CD4-positive, alpha-beta T cell treated with Interleukin-17A for 1 hour (primary cell): Measurements from ENCODE around the gene GIPC1.

Experiments
- DNase-seq: peaks from one replicate; pipeline ENCODE4 v3.0.0-alpha.2; 2020

GIPC1 gene

DNA sequence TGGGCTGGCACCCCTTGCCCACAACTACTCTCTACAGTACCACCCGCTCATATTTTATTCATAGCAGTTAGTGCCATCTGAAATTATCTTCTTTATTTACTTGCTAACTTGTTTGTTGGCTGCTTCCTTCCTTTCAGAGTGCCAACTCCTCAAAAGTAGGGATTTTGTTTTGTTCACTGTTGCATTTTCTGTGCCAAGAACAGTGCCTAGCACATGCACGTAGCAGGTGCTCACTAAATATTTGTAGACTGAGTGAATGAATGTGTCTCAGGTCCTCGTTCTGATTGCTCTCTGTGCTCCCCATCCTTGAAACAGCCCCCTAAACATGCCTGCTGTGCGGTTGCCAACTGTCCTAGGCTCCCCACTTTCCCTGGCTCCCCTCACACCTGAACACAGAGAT lies 1.5 kb downstream of the GIPC1 start:
- DNase-seq: no peak

- no peak for DNase-seq
Observed at GRCh38 chr19:14492756-14493337, 3.1 kb downstream of the GIPC1 start.

GRCh38 chr19:14487370-14488125 lies 8.4 kb downstream of the GIPC1 start:
- DNase-seq: no peak

DNA sequence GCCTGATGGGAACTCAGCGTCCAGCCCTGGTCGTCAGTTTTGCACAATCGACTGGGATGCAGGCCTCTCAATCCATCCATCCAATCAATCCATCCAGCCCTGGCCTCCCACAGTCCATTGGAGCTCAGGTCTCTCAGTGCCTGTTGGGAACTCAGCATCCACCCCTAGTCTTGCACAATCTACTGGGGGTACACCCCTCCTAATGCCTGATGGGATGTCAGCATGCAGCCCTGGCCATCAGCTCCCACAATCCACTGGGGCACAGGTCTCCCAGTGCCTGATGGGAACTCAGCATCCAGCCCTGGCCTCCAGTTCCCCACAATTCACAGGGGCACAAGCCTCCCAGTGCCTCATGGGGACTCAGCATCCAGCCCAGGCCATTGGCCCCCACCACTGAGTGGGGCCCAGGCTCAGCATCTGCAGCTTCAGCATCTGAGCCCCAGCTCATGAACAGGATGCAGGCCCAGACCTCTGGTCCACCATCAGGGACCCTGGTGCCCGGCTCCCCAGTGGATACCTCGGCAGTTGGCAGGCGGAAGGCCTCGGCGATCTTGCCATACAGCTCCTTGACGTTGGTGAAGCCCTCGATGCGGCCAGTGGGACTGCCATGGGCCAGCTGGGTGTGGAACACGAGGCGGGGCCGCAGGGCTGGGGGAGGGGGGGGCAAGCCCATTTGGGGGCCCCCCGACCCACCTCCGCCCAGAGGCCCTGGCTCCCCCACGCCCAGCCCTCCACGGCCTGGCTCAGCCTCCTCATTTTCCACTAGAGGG lies 13.6 kb downstream of the GIPC1 start:
- DNase-seq: no peak

DNA sequence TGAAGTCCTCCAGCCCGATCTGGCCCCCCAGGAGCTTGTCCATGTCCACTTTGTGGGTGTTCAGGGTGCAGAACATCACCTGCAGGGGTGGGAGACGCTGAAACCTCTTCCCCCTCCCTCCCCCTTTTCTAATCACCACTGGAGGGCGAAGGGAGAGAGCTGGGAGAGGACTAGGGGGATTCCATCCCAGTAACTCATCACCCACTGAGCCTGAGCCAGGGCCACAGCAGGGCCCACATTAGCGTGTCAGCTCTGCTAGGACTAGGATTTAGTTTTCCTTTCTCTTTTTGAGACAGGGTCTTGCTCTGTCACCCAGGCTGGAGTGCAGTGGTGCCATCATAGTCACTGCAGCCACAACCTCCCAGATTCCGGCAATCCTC lies 15.2 kb downstream of the GIPC1 start:
- DNase-seq: no peak

DNA sequence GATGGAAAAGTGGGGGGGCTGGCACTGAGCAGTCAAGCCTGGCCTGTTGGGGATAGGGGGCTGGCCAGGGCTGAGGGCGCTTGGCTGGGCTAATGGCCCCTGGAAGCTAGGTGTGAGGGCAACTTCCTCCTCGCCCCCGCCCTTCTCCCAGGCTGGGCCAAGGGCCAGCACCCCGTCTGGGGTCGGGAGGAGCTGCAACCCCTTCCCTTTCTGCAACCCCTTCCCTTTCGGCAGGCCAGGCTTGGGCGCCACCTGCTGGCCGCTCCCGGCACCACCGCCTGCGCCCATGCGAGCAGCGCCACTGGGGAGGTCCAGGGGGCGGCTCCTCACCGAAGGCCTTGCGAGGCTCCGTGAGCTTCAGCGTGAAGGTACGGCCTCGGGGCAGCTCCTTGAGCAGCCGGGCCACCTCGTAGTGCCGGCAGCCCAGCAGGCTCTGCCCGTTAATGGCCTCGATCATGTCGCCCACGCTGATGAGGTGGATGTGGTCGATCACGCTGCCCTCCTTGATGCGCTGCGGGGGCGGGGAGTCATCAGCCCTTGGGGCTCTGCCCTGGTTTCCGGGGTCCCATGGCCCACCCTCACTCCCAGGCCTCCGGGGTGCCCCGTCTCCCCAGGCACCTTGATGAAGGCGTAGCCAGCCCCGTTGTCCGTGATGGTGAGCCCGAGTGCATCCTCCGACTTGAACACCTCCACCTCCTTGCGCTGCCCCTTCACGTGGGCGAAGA lies 15.8 kb downstream of the GIPC1 start:
- DNase-seq: peak; percentile 73

GRCh38 chr19:14479309-14479974 lies 16.5 kb downstream of the GIPC1 start:
- no peak for DNase-seq

DNA sequence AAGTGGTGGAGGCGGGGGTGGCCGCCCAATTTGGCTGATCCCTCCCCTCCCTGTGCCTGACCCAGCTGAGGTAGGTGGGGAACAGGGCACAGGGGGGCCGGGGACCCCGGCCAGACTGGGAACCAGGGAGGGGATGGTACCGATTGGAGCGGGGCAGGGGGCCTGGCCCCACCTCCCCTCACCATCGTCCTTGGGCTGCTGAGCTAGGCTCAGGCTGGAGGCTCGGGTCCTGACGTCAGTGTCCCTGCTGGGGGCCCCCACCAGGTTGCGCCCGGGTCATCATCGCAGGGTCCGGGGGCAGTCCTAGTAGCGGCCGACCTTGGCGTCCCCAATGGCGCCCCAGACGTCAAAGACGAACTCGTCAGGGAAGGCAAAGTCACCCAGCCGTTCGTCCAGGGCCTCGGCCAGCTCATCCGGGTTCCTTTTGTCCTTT lies 17.8 kb downstream of the GIPC1 start:
- no peak for DNase-seq

DNA sequence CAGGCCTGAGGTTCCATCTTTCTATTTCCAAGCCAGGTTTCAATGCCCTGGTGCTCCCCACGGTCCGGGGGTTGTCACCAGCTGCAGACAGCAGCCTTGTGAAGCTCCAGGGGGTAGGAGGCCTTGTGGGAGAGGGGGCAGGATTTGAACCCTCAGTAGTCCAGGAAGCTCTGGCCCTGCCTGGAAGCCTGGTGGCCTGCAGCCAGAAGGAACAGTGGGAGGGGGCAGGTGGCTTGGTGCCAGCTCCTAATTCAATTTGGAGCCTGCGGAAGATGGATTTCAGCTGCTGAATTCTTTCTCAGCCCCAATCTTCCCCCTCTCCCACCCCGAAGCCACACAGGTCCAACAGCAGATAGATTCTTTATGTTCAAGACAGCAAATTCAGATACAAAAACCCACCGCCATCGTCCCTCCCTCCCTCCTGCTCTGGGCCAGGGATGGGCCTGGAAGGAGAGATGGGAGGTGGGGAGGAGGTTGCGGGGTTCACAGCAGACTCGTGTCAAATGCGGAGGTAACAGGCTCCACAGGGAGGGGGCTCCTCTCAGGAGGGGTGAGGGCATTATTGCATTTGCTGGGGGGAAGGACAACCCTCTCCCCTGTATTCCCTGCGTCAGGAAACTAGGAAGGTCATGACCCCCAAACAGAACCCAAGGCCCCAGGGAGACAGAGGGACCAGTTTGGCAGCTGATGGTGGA lies 18.4 kb downstream of the GIPC1 start:
- DNase-seq: no peak

DNA sequence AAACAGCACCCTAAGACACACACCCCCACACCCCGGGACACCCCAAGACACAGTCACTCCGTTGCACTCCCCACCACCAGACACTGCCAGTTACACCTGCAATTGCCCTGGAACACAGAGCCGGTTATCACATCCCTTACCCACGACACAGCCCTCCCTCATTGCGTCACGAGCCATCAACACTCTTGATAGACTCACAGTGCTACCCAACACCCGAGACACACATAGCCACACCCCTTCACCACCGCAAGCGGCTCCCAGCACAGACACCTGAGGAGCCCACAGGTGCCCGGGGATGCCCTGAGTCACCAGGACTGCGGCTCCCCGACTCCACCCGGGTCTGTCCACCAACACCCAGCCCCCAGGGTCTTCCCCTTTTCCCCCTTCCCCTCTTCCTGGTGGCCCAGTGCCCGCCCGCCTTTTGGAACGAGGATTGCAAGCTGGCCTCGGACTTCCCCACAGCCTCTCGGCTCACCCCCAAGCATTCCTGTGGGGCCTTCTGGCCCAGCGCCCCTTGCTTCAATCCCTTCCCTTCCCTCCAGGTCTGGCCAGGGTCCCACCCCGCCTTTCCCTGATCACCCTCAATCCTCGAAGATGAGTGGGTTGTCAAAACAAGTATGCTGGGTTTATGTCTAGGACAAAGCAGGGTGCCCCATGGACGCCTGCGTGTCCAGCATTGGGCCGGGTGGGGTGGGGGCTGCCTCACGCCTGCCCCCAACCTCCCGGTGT lies 19.1 kb downstream of the GIPC1 start:
- DNase-seq: peak; percentile 79

DNA sequence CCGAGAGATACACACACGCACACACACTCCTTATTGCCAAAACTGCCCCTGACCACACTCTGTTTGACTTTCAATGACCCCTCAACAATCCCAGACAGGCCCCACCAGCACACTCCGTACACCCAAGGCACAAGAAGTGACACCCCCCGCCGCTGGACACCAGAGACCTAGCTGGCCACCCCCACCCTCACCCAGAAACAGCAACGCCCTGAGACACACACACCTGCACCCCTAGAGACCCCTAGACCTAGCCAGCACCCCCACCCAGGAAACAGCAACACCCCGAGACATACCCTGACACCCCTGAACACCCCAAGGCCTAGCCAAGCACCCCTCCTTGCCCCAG lies 19.6 kb downstream of the GIPC1 start:
- no peak for DNase-seq

GRCh38 chr19:14475251-14476073 lies 20.5 kb downstream of the GIPC1 start, which contains the start of gene PTGER1:
PTGER1 (minus strand) TSS chr19:14475354; CDS start chr19:14474320, 1,034 bp downstream.
- peak; percentile 26 for DNase-seq

GRCh38 chr19:14474827-14475226 lies 21.1 kb downstream of the GIPC1 start:
- DNase-seq: no peak

- DNase-seq: no peak
Observed at GRCh38 chr19:14473978-14474578, 21.8 kb downstream of the GIPC1 start.

- no peak for DNase-seq
Observed at GRCh38 chr19:14473073-14473977, 22.6 kb downstream of the GIPC1 start.

DNA sequence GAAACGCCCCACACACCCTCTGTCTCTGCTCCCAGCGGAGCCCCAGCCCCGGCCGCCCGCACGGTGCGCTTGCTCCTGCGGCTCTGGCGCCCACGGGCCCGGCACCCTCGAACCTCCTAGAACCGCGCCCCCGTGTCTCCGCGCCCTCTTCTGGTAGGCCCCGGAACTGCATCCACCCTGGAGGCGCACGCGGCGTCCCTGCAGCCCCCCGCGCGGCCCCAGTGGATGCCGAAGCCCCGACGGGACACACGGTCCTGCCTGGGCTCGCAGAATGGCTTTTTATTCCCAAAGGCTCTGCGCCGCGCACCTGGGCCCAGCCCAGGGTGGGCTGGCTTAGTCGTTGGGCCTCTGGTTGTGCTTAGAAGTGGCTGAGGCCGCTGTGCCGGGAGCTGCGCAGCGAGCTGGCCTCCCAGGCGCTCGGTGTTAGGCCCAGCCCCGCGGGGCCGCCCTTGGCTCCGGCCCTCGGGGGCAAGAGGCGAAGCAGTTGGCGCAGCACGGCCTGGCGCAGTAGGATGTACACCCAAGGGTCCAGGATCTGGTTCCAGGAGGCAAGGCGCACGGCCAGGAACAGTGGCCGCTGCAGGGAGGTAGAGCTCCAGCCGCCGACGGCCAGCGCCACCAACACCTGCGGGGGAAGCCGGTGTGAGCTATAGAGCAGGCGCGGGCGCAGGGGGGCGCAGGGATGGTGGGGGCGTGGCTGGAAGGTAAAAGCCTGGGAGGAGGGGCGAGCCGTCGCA lies 23.6 kb downstream of the GIPC1 start:
- peak; percentile 85 for DNase-seq

GRCh38 chr19:14471436-14472187 lies 24.3 kb downstream of the GIPC1 start:
- no peak for DNase-seq
